ENCODE data around the gene TMTC3.
"Not testable (repeated sequence)": the region's sequence is repeated elsewhere in the genome, so short reads cannot be mapped to it uniquely, and the experiment has no call there.

Gene TMTC3

DNA sequence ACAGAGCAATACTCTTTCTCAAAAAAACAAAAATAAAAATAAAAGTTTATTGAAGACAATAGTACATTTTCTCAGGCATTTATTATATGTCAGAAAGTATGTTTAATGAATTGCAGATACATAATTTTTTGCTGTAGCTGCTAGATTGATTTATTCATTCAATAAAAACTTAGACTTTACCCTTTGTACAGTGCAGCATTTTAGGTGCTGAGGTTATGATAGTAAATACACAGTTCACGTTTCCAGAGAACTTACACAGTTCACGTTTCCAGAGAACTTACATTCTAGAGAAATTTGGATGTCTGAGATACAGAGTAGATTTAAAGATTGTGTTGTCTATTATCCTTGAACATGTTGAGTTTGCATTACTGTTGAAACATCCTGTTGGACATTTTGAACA is 25.3 kb downstream of the TMTC3 start:
- DNase-seq: no peak

GRCh38 chr12:88172844-88173407 is 30.8 kb downstream of the TMTC3 start:
- no peak for DNase-seq

- no peak for DNase-seq
Measured at GRCh38 chr12:88175544-88175943, 33.4 kb downstream of the TMTC3 start.

GRCh38 chr12:88179436-88180014 is 37.4 kb downstream of the TMTC3 start:
- DNase-seq: no peak

DNA sequence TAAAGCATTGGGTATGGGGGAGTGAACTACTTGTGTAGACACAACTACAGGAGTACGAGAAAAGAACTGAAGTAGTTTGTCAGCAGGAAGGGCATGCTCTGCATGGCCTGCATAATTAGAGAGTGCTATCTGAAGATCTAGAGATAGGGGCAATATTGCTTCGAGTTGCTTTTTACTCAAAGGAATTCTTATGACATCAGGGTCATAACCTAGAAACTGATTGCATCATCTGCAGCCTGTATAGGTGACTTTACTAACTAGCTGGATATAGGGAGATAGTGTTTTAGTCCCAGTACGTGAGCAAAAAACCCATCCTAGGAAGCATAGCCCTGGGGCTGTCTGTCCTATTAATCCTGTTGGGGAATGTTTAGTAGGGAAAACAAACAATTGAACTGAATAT is 39.8 kb downstream of the TMTC3 start:
- no peak for DNase-seq

DNA sequence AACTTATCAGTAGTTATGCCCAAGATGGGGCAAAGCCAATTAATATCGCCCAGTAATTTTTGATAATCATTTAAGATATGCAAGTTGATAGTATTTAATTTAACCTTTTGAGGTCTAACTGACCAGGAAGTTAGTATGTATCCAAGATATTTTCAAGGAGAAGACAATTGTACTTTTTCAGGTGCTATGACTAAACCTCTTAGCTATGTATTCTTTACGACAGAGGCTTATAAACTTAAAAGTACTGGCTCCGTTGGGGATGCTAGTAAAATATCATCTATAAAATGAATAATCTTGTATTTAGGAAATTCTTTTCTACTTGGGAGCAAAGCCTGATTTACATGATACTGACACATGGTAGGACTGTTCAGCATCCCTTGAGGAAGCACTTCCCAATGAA is 40.3 kb downstream of the TMTC3 start:
- no peak for DNase-seq

DNA sequence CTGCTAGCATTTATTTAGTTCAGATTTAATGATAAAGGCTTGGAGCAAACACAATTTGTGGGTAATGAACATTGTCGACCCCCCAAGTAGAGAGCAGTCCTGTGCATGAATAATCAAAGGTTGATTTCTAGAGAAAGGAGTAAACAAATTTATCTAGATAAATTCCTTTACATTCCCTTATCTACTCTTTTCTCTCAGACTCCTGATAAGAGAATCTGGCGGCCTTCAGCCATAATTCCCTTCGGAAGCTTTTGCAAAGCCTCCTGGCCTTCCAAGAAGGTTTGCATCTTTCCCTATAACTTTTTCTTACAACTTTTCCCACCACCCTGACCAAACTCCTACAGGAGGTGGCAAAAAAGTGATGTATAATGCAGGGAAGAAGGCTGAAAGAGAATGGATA is 42.1 kb downstream of the TMTC3 start:
- DNase-seq: no peak

DNA sequence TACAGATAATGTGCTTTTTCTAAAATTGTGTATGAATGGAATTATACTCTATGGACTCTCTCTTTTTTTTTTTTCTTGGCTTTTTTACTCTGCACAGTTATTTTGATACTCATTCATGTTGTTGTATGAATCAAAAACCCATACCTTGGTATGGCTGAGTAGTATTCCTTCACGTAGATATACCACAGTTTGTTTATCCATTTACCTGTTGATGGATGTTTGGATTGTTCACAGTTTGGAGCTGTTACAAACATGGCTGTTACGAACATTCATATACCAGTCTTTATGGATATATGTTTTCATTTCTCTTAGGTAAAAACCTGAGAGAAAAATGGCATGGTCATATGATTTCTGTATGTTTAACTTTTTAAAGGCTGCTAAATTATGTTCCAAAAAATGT is 43.2 kb downstream of the TMTC3 start:
- DNase-seq: no peak

GRCh38 chr12:88185988-88186387 is 43.9 kb downstream of the TMTC3 start:
- DNase-seq: no peak

DNA sequence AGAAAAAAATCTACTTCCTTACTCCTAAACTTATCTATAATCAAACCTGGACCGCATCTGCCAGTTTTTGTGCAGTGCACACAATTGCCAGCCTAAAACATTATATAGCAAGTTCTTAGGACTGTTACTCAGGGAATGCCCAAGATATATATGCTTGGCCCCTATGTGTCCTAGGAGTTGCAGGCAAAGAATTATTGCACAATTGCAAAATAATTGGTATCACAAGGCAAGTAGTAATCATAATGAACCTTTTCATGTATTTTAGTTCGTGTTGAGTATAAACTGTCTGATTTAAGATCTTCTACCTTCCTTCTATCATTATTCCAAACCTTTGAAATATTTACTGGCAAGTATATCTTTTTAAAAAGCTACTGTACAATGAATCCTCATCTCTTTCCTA is 45.5 kb downstream of the TMTC3 start:
- no peak for DNase-seq

GRCh38 chr12:88188180-88188579 is 46.1 kb downstream of the TMTC3 start:
- DNase-seq: no peak

DNA sequence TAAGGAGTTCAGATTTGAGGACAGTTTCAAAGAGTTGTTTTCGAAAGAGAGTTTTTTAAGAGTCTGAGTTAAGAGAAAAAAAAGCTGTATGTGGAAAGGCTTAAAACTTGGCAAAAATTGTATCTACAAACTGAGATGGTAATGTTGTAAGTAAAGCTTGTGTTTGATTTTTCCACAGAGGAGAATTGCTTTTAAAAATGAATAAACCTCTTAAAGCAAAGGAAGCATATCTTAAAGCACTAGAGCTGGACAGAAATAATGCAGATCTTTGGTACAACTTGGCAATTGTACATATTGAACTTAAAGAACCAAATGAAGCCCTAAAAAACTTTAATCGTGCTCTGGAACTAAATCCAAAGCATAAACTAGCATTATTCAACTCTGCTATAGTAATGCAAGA is 50.3 kb downstream of the TMTC3 start:
- DNase-seq: no peak

GRCh38 chr12:88194868-88195267 is 52.8 kb downstream of the TMTC3 start:
- no peak for DNase-seq

DNA sequence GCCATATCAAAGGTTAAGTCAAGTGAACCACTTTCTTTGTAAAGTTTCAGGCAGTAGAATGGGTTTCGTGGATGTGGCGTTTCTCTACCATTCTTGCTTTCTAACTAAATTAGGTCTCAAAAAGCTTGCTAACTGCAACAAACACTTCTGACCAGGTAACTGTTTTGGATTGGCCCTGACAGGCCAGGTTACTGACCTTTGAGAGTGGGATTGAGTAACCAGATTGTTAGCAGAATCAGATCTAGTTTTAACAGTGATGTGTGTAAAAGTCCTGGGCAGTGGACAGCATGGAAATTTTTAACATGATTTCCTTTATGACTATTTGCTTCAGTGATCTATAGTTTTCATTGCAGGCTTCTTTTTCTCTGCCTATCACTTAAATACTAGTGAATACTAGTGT is 57.9 kb downstream of the TMTC3 start:
- no peak for DNase-seq

DNA sequence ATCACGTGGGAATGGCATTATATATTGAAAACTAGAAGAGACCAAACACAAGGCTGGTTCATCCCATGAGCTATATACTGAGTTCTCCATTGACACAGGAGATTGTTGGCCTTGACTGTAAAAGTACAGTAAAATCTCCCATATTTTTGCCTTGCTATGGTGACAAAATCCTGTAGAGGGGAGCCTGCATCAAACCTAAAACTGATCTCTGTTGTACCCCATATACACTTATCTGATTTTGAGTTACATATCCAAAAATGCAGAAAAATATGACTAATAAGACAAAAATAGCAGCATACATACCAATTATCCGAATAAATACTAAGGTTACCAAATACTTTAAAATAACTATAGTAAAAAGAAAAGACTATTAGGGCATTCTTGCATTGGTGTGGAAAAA is 60.4 kb downstream of the TMTC3 start:
- DNase-seq: no peak

GRCh38 chr12:88206601-88207000 is 64.5 kb downstream of the TMTC3 start:
- no peak for DNase-seq

DNA sequence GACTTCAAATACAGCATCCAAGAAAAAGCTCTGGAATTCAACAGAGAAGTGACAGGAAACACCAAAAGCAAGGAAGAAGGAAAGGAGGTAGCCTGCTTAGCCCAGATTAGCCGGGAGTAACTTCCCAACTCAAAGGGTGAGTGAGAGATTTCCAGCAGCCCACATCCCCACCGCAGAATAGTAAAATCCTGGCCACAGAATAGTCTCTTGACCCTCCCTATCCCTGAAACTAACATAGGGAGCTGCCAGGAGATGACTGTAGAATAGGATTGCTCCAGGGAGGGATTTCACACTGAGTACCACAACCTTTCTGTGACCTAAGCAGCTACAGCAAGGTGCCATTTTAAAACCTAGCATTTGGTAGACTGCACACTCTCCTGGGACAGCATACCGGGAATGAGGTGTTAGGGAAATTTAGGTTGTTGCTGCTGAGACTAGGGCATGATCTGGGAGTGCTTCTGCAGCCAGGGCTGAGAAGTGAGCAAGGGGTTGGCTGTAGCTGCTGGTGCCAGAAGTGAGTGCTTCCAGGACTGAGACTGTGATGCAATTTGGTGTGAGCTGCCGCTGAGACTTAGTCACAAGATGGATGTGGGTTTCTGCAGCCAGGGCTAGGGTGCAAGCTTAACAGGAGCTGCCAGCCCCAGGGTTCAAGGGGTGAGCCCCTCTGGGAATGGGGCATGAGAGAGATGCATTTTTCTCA is 66.0 kb downstream of the TMTC3 start:
- DNase-seq: no peak

- no peak for DNase-seq
Measured at GRCh38 chr12:88208661-88209060, 66.6 kb downstream of the TMTC3 start.

- DNase-seq: not testable (repeated sequence)
Measured at GRCh38 chr12:88210311-88210710, 68.2 kb downstream of the TMTC3 start.

DNA sequence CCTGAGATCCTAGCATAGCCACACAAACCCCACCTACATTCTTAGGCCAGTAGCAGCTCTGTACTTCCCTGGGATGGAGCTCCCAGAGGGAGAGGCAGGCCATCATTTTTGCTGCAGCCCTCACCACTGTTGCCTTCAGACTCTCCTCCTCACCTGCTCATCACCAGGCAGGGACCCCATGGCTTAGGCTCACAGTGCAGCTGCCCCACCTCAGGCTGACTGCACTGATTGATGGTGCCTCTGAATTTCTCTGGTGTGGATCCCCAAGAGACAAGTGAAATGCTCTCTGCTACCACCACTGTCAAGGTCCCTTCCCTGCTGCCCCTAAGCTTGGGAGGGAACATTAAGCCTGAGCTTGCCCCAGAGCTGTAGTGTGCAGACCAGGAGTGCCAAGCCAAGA is 76.2 kb downstream of the TMTC3 start:
- DNase-seq: no peak

GRCh38 chr12:88219861-88220260 is 77.8 kb downstream of the TMTC3 start:
- no peak for DNase-seq

DNA sequence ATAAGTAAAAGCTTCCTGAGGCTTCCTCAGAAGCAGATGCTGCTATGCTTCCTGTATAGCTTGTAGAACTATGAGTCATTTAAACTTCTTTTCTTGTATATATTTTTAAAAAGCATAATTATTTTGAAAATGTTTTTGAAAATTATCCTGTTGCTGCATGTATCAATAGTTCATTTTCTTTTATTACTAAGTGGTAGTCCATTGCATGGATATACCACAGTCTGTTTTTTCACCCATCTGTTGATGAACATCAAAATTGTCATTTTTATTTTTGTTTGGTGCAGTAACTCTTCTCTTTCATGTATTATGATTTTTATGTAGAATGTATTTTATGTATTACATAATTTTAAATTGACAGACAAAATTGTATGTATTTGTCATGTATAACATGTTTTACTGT is 81.4 kb downstream of the TMTC3 start:
- DNase-seq: no peak

DNA sequence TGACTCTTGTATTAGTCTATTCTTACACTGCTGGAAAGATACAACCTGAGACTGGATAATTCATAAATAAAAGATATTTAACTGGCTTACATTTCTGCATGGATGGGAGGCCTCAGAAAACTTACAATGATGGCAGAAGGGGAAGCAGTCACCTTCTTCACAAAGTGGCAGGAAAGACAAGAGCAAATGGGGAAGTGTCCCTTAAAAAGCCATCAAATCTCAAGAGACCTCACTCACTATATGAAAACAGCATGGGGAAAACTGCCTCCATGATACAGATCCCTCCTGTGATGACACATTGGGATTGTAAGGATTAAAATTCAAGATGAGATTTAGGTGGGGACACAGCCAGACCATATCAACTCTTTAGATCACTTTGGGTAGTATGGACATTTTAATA is 83.7 kb downstream of the TMTC3 start:
- no peak for DNase-seq

- no peak for DNase-seq
Measured at GRCh38 chr12:88227263-88227662, 85.2 kb downstream of the TMTC3 start.

- no peak for DNase-seq
Measured at GRCh38 chr12:88227871-88228270, 85.8 kb downstream of the TMTC3 start.
